GM19351 (cell line): ENCODE results near the gene RPS15.

Experiments
- ATAC-seq: cut with Tn5 transposase; IDR thresholded peaks from one replicate; pipeline ENCODE4 v1.9.1; 2021; ENCODE audit warnings: mild to moderate bottlenecking, moderate library complexity; ENCODE audit not compliant: unreplicated experiment

Gene RPS15

GRCh38 chr19:1438035-1438932, at the start of gene RPS15:
Gene RPS15 (plus strand): TSS chr19:1438396. CDS start chr19:1438426, 30 bp downstream.
- ATAC-seq: peak; percentile 80

DNA sequence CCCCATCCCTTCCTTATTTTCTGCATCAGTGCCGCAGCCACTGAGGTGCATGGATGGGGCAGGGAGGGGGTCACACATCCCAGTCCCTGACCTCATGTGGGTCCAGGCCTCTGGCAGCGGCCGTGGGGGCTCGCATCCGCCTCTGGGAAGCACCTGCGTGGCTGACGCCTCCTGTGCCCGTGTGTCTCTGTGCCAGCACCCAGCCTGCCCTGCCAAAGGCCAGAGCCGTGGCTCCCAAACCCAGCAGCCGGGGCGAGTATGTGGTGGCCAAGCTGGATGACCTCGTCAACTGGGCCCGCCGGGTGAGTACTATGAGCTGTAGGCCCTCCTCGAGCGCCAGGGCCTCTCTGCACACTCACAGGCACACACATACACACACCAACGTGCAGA, 49.6 kb upstream of the RPS15 start:
- no peak for ATAC-seq

DNA sequence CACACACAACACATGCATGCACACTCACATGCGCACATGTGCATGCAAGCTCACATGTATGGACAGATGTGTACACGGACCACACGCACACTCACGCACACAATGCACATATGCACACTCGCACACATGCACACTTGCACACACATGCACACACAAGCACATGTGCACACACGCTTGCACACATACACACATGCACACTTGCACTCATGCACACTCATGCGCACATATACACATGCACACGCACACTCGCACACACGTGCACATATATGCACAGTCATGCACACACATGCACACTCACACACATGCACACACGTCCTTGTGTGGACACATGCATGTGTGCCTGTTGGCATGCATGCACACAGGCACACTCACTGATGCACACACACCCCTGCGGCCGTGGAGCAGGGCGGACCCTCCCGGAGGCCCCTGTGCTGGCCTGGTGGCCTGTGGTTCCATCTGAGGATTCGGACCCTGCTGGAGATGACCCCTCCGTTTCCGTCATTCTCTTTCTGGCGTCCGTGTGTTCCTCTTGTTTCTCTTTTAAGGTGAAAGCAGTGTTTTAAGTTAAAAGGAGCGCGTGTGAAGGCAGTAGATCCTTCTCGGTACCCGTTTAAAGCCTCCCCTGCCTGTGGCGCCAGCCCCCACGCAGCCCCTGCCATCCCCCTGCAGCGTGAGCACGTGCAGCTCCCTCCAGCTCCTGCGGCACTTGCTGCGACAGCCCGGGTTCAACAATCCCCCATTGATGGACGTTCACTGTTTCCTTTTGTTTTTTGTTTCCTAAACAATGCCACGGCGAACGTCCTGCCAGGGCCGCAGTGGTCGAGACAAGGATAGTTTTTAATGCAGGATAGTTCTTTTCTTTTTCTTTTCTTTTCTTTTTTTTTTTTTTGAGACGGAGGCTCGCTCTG, 48.9 kb upstream of the RPS15 start:
- ATAC-seq: no peak

DNA sequence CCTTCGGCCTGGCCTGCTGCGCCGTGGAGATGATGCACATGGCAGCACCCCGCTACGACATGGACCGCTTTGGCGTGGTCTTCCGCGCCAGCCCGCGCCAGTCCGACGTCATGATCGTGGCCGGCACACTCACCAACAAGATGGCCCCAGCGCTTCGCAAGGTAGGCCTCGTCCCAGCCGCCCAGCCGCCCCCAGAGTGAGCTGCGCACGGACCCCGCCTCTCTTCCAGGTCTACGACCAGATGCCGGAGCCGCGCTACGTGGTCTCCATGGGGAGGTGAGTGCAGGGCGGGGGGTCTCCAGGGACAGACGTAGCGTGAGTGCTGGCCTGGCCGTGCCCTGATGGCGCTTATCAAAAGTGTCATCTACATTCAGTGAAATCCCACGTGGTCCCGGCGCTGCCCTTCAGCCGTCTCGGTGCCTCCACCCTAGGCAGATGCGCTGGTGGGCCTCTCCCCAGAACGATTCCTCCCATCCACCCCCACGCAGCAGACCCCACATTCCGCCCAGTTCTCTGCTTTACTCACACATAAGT, 47.2 kb upstream of the RPS15 start:
- ATAC-seq: no peak

GRCh38 chr19:1392407-1392806, 45.8 kb upstream of the RPS15 start:
- no peak for ATAC-seq

DNA sequence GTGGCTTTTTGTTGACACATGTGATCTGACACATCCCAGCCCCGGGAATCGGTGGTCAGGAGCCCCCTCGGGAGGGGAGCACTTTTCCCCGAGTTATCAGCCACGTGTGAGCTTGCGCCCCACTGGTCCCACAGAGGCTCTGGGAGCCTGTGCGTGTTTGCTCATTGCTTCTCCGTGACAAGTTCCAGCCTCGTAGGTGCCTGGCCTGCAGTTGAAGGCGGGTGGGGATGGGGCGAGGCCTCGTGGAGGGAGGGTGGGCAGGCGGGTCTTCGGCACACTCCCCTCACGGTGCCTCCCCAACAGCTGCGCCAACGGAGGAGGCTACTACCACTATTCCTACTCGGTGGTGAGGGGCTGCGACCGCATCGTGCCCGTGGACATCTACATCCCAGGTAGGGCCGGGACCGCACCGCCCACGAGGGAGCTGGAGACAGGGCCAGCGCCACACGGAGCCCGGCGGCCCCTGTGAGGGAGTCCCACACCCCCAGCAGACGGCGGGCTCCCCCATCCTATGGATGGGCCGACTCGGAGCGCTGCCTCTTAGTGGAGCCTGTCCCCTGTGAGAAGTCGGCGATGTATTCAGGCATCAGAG, 45.2 kb upstream of the RPS15 start:
- no peak for ATAC-seq

DNA sequence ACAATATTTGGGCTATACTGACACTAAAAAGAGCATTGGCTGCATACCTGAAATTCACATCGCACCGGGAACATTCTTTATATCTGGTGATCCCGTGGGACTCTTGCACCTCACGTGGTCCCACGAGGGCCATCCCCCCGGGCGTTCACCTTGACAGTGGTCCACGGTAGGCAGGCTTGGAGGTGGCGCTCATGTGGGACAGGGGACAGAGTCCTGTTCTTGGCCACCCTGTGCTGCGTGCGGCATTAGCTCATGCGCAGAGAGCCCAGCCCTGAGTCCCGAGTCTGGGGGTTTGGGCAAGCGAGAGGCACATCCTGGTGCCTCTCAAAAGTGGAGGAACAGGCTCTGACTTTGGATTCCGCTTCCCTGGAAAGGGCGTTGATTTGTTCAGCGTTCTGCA, 44.4 kb upstream of the RPS15 start:
- ATAC-seq: no peak

DNA sequence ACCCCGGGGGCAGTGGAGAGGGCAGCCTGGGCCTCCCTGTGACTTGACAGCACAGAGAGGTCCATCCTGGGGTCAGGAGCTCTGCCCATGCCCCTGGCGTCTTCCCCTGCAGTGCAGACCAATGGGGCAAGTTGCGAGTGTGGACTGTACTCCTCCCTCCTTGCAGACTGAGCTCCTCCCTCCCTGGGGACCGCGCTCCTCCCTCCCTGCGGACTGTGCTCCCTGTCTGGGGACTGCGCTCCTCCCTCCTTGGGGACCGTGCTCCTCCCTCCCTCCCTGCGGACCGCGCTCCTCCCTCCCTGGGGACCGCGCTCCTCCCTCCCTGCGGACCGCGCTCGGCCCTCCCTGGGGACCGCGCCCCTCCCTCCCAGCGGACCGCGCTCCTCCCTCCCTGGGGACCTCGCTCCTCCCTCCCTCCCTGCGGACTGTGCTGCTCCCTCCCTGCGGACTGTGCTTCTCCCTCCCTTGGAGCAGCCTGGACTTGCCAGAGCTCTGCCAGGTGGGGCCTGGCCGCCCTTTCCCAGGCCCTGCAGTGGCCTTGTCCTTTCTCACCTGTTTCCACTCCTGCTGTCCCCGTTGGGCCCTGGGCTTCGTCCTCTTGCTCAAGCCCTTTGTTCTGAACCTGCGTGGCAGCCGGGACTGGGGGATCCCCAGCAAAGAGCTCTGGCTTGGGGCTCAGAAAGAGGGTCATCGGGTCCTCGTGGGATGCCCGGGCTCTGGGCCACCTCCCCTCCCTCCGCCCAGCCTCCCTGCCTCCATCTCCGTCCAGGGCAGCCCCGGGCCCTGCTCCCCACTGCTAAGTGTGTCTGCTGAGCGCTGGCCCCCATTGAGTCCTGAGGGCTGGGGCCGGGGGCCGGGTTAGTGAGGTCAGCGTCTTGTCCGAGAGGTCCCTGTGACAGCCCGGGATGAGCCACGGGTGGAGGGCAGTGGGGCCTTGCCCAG, 43.7 kb upstream of the RPS15 start:
- no peak for ATAC-seq

DNA sequence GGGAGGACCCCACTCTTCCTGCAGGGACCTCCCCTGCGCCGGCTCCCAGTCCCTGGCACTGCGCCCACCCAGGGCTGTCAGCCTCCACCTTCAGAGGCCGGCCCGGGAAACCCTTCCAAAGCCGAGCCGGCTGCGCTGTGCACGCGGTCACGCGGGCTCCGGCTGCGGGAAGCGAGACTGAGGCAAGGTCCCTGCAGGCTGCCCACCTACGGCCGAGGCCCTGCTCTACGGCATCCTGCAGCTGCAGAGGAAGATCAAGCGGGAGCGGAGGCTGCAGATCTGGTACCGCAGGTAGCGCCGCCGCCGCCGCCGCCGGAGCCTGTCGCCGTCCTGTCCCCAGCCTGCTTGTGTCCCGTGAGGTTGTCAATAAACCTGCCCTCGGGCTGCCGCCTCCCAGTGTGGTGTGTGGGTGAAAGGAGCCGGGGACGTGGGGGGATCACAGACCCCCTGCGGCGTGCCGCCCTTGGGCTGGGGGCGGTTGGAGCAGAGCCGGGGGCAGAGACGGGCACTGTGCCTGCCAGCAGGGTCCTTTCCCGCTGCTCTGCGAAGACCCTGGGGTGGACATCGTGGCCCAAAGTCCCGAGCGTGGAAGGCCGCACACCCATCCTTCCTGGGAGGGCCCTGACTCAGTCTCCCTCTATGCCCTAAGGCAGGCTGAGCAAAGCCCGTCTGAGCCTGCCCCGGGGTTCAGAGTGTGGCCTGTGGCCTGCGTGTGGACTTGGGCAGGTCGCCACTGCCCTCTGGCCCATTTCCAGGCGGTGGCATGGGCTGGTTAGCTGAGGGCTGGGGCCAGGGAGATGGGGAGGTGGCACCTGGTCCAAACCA, 42.8 kb upstream of the RPS15 start:
- ATAC-seq: no peak

- ATAC-seq: no peak
Observed at GRCh38 chr19:1396019-1396767, 42.0 kb upstream of the RPS15 start.

DNA sequence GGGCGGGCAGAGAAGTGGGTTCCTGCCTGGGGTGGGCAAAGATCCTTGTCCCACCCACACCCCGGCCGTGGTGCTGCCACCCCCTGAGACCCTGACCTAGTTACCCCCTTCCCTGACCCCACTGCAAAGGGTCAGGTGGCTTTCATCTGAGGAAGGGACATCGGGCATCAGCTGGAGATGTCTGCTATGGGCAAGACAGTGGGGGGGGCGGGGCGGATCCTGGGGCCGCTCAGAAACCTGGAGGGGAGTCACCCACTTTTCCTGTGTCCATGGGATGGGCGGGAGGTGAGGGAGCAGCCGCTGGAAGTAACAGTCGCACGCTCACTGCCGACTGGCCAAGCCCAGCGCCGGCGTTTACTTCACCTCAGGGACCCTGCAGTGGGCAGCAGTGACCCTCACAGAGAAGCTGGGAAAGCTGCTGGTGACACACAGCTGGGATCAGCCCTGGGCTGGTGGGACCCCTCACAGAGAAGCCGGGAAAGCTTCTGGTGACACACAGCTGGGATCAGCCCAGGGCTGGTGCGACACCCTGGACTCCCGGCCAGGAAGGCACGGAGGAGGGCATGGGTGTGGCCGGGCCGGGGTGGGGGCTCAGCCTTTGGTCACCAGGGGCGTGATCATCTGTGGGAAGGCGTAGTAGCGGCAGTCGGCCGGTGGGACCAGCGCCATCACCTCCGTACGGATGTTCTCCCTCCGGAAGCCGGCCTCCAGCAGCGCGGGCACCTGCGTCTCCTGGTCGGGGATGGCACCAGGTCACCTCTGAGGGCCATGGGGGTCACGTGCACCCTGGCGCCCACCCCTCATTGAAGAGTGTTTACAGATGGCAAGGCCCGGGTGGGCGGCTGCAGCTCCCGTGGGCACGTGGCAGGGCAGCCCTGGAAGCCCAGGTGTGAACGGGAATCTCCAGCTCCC, 41.2 kb upstream of the RPS15 start:
- no peak for ATAC-seq

GRCh38 chr19:1397838-1398237, 40.4 kb upstream of the RPS15 start:
- ATAC-seq: no peak

- no peak for ATAC-seq
Observed at GRCh38 chr19:1399079-1399478, 39.1 kb upstream of the RPS15 start.

- no peak for ATAC-seq
Observed at GRCh38 chr19:1399745-1400144, 38.5 kb upstream of the RPS15 start.

GRCh38 chr19:1400281-1401137, 37.7 kb upstream of the RPS15 start:
- no peak for ATAC-seq

DNA sequence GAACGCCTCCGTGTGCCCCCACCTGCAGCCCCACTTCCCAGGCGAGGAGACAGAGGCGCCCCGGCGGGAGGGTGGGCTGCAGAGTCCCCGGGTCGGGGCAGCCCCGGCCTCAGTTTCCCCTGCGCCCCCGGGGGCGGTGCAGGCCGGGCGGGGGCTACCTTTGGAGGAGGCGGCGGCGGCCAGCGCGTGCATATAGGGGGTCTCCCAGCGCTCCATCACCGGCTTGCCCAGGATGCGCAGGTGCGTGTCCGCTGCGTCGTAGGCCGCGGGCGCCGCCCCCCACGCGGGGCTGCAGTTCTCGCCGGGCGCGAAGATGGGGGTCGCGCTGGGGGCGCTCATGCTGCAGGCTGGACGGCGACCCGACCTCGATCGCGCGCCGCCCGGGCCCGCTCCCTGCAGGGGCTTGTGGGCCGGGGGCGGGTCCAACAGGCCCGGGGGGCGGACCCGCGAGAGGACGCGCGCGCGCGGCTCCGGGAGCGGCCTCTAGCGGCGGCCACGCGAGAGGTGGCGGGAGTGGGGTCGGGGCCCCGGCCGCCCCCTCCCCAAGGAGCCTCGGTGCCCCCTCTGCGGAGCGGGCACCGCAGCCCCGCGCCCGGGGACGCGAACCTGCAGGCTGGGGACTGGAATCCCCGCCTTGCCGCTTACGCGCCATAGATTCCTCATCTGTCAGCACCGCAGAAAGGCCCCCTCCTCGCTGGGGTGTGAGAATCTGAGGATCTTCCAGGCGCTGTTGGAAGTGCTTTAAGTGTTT, 36.9 kb upstream of the RPS15 start, which contains the start of gene GAMT:
Gene GAMT, minus strand, starts transcription at position 405 of the 751 bp plus-strand sequence. Its CDS starts 66 bp downstream, at position 339.
- no peak for ATAC-seq
